Measurements from ENCODE around the gene SLC23A2. TPM values are rescaled to one million over a fixed set of nuclear protein-coding genes. Genes with fewer than 3 reads are reported as not detected.
A peak's percentile ranks its signal among the peaks of the same experiment; 100 is the strongest.

The SLC23A2 gene
- total RNA-seq, 2 experiments from 2014 or later, result 16.0 to 16.2 TPM

GRCh38 chr20:4830696-4831095 lies 170.6 kb downstream of the SLC23A2 start:
- intact Hi-C loops (cut with micrococcal nuclease), result no loop called here
- no peaks in the 10 kb centered on the region for H3K27me3 Mint-ChIP-seq
- ChIA-PET POLR2A (no interaction called here), CTCF (interaction anchor here (0.8 to 1.2 kb wide), 3 partner anchors 102 to 270 kb away, joined by 3 to 4 read pairs (median 3); no protein-coding TSS in a partner anchor)
- H3K36me3 Mint-ChIP-seq (ENCODE audit: low read depth), result no peaks in the 10 kb centered on the region
- no peak overlapping the region for H3K4me3 Mint-ChIP-seq
- no peak overlapping the region for H3K27ac Mint-ChIP-seq
- TF ChIP-seq, protein P1, sequence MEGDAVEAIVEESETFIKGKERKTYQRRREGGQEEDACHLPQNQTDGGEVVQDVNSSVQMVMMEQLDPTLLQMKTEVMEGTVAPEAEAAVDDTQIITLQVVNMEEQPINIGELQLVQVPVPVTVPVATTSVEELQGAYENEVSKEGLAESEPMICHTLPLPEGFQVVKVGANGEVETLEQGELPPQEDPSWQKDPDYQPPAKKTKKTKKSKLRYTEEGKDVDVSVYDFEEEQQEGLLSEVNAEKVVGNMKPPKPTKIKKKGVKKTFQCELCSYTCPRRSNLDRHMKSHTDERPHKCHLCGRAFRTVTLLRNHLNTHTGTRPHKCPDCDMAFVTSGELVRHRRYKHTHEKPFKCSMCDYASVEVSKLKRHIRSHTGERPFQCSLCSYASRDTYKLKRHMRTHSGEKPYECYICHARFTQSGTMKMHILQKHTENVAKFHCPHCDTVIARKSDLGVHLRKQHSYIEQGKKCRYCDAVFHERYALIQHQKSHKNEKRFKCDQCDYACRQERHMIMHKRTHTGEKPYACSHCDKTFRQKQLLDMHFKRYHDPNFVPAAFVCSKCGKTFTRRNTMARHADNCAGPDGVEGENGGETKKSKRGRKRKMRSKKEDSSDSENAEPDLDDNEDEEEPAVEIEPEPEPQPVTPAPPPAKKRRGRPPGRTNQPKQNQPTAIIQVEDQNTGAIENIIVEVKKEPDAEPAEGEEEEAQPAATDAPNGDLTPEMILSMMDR (IDR thresholded peaks at IDR 0.05), result no peak
- DNase-seq, result no peak
- H3K9me3 Mint-ChIP-seq, result no peaks in the 10 kb centered on the region
- ATAC-seq, result no peak
- peaks cover 2% of the 10 kb centered on the region for H3K4me1 Mint-ChIP-seq (ENCODE audit: low read depth)

- Mint-ChIP-seq H3K9me3 (no peaks in the 10 kb centered on the region), H3K4me1 (ENCODE audit: low read depth) (peaks cover 2% of the 10 kb centered on the region), H3K4me3 (no peak overlapping the region), H3K27me3 (no peaks in the 10 kb centered on the region), H3K27ac (no peak overlapping the region), H3K36me3 (ENCODE audit: low read depth) (no peaks in the 10 kb centered on the region)
- TF ChIP-seq, protein P1 (IDR thresholded peaks at IDR 0.05), result no peak
- DNase-seq (no peak), ATAC-seq (no peak)
- intact Hi-C loops (cut with micrococcal nuclease), result no loop called here
- ChIA-PET POLR2A (no interaction called here), CTCF (interaction anchor here (0.9 to 1.2 kb wide), 2 partner anchors 126 to 271 kb away, joined by 3 read pairs; no protein-coding TSS in a partner anchor)
Measured at GRCh38 chr20:4830259-4830658, 171.1 kb downstream of the SLC23A2 start.

- Mint-ChIP-seq H3K9me3 (no peaks in the 10 kb centered on the region), H3K36me3 (ENCODE audit: low read depth) (no peaks in the 10 kb centered on the region), H3K4me3 (no peak overlapping the region), H3K4me1 (ENCODE audit: low read depth) (no peaks in the 10 kb centered on the region), H3K27ac (no peak overlapping the region), H3K27me3 (no peaks in the 10 kb centered on the region)
- CTCF ChIA-PET, result interaction anchor here (0.9 to 1.2 kb wide), 2 partner anchors 127 to 271 kb away, joined by 3 read pairs; no protein-coding TSS in a partner anchor
- ATAC-seq, result no peak
- POLR2A ChIA-PET, result no interaction called here
- intact Hi-C loops (cut with micrococcal nuclease), result no loop called here
- no peak for DNase-seq
- TF ChIP-seq, protein P1 (IDR thresholded peaks at IDR 0.05), result no peak
Measured at GRCh38 chr20:4829514-4830215, 171.6 kb downstream of the SLC23A2 start.

DNA sequence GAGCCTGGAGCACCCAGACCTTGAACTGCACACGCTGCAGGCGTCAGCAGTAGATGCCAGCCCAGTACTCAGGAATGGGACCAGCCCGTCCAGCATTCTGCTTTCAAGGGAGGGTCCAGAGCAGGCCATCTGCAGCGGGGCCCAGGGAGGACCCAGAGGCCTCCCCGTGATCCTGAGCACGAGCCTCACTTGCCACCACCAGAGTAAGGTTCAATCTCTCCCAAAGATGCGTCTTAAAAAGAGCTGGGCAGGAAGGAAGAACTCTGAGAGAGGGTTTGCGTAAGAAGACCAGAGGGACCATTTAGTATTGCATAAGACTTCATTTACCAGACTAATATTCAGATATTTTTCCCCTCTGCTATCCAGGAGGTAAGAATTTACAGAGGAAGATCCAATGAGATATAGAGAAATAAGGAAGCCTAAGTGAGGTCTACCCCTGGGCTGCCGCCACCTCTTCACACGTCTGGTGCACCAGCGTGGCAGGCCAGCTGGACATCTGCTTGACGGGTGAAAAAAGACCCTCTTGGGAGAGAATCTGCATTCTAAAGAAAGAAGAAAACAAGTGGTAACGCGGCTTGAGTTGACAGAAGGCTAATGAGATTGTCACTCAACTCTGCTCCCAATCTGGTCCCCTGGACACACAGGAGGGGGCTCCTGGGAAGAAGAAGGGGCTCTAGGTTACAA lies 172.3 kb downstream of the SLC23A2 start:
- TF ChIP-seq, protein P1 (IDR thresholded peaks at IDR 0.05), result no peak
- DNase-seq (no peak), ATAC-seq (no peak)
- ChIA-PET POLR2A (no interaction called here), CTCF (no interaction called here)
- H3K36me3 Mint-ChIP-seq (ENCODE audit: low read depth), result no peaks in the 10 kb centered on the region
- H3K27ac Mint-ChIP-seq, result no peak overlapping the region
- no peaks in the 10 kb centered on the region for H3K27me3 Mint-ChIP-seq
- no peaks in the 10 kb centered on the region for H3K9me3 Mint-ChIP-seq
- peaks cover 2% of the 10 kb centered on the region for H3K4me1 Mint-ChIP-seq (ENCODE audit: low read depth)
- no peak overlapping the region for H3K4me3 Mint-ChIP-seq
- intact Hi-C loops (cut with micrococcal nuclease), result no loop called here

DNA sequence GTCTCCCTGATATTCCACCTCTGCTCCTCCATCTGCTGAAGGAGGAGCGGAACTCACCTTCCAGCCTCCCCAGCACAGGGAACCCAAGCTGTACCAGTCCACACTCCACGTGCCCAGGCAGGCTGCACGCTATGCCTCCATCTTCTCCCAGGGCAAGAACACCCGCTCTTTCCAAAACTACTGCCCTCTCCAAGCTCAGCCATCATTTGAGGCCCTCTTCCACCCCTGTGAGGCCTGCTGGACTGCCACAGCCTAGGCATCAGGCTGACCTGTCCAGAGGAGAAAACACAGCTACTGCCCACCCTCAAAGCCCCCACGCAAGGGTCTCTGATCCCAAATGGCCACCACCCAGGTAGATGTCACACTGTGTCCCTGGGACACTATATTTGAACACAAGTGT lies 179.7 kb downstream of the SLC23A2 start:
- CTCF ChIA-PET, result no interaction called here
- POLR2A ChIA-PET, result no interaction called here
- TF ChIP-seq, protein P1 (IDR thresholded peaks at IDR 0.05), result no peak
- Mint-ChIP-seq H3K9me3 (no peaks in the 10 kb centered on the region), H3K4me1 (ENCODE audit: low read depth) (peaks cover 27% of the 10 kb centered on the region), H3K27ac (no peak overlapping the region), H3K4me3 (peak overlapping the region; percentile 82), H3K36me3 (ENCODE audit: low read depth) (peaks cover 28% of the 10 kb centered on the region), H3K27me3 (no peaks in the 10 kb centered on the region)
- no peak for DNase-seq
- ATAC-seq, result no peak
- intact Hi-C loops (cut with micrococcal nuclease), result no loop called here
